IMR-90 (cell line): ENCODE data around the gene C6orf89. TPM values are rescaled to one million over a fixed set of nuclear protein-coding genes. Genes with fewer than 3 reads are reported as not detected.

Experiments used
- ATAC-seq: fragments of 200-7000 bp; cut with Tn5 transposase; 2 replicates; pipeline ENCODE4 v1.9.1; 2020; ENCODE audit warnings: low read depth, mild to moderate bottlenecking, moderate library complexity
- BruUV-seq: library from RNA; stranded (reverse); fragments of 400-500 nt; replicated peaks from 2 replicates; lab custom pipeline; 2021; lab: Mats Ljungman, UMichigan
- CTCF ChIA-PET: fragments of 300-600 bp; formaldehyde crosslinking; extraction: SDS; loops from one replicate; lab custom pipeline; 2021; ENCODE audit warnings: antibody characterized with exemption; lab: Yijun Ruan, JAX
- POLR2A ChIA-PET: fragments of 300-600 bp; sonication (Branson Sonifier 250); formaldehyde crosslinking; loops from one replicate; lab custom pipeline; 2022; ENCODE audit warnings: antibody characterized with exemption; ENCODE audit not compliant: unreplicated experiment; lab: Charles Lee
- DNase-seq: peaks from one replicate; pipeline ENCODE4 v3.0.0; 2013
- H2AFZ ChIP-seq: replicated peaks from 2 replicates; pipeline ENCODE3; 2013; ENCODE audit warnings: low read length, mild to moderate bottlenecking; ENCODE audit not compliant: poor library complexity
- H2AK5ac ChIP-seq: 2 replicates; pipeline ENCODE4 v1.6.1; 2013; ENCODE audit warnings: low read depth, low read length, inconsistent platforms
- H2AK9ac ChIP-seq: replicated peaks from 2 replicates; pipeline ENCODE3; 2013; ENCODE audit warnings: mild to moderate bottlenecking, low read depth, low read length, moderate library complexity; ENCODE audit not compliant: poor library complexity
- H2BK120ac ChIP-seq: 2 replicates; pipeline ENCODE4 v1.6.1; 2013; ENCODE audit warnings: low read depth, low read length, inconsistent platforms
- H2BK15ac ChIP-seq: 3 replicates; pipeline ENCODE4 v1.6.1; 2013; ENCODE audit warnings: low read depth, low read length, inconsistent platforms
- H2BK20ac ChIP-seq: 2 replicates; pipeline ENCODE4 v1.6.1; 2013; ENCODE audit warnings: low read depth, mild to moderate bottlenecking, inconsistent platforms, low read length, moderate library complexity
- H2BK5ac ChIP-seq: 2 replicates; pipeline ENCODE4 v1.6.1; 2013; ENCODE audit warnings: mild to moderate bottlenecking, low read depth, low read length, inconsistent platforms; ENCODE audit not compliant: poor library complexity, severe bottlenecking
- H3K14ac ChIP-seq: replicated peaks from 2 replicates; pipeline ENCODE4 v1.6.1; 2013; ENCODE audit warnings: low read depth, low read length, inconsistent platforms
- H3K18ac ChIP-seq: 2 replicates; pipeline ENCODE4 v1.6.1; 2013; ENCODE audit warnings: low read depth, low read length, control low read depth
- H3K23ac ChIP-seq: 2 replicates; pipeline ENCODE4 v1.6.1; 2013; ENCODE audit warnings: low read depth, low read length, inconsistent platforms
- H3K27ac ChIP-seq: 2 replicates; pipeline ENCODE4 v1.5.1; 2013; ENCODE audit warnings: mild to moderate bottlenecking, control low read depth, low read length; ENCODE audit not compliant: insufficient read depth
- H3K27me3 ChIP-seq: 2 replicates; pipeline ENCODE4 v1.6.1; 2013; ENCODE audit warnings: low read length; ENCODE audit not compliant: control insufficient read depth, insufficient read depth
- H3K36me3 ChIP-seq: 2 replicates; pipeline ENCODE4 v1.6.1; 2013; ENCODE audit warnings: low read length, mixed read lengths; ENCODE audit not compliant: control insufficient read depth, insufficient read depth
- H3K4ac ChIP-seq: 2 replicates; pipeline ENCODE4 v1.6.1; 2013; ENCODE audit warnings: low read depth, low read length, inconsistent platforms
- H3K4me1 ChIP-seq: 2 replicates; pipeline ENCODE4 v1.6.1; 2013; ENCODE audit warnings: low read length, mixed read lengths; ENCODE audit not compliant: control insufficient read depth, insufficient read depth
- H3K4me2 ChIP-seq: 2 replicates; pipeline ENCODE4 v1.6.1; 2013; ENCODE audit warnings: low read depth, mild to moderate bottlenecking, control low read depth, low read length, moderate library complexity
- H3K4me3 ChIP-seq: 2 replicates; pipeline ENCODE4 v1.5.1; 2013; ENCODE audit warnings: low read depth, mild to moderate bottlenecking, control low read depth, low read length, moderate library complexity; ENCODE audit not compliant: insufficient read depth
- H3K56ac ChIP-seq: 2 replicates; pipeline ENCODE4 v1.6.1; 2013; ENCODE audit warnings: low read length, inconsistent platforms; ENCODE audit not compliant: insufficient read depth; ENCODE audit errors: extremely low read depth
- H3K79me1 ChIP-seq, 2 experiments: 2 replicates each; pipeline ENCODE4 v1.6.1; 2013; ENCODE audit warnings: low read length in 2 of 2, inconsistent platforms in 1 of 2, low read depth in 1 of 2
- H3K9ac ChIP-seq: 2 replicates; pipeline ENCODE4 v1.6.1; 2013; ENCODE audit warnings: low read depth, low read length, control low read depth
- H3K9me1 ChIP-seq: 2 replicates; pipeline ENCODE4 v1.6.1; 2013; ENCODE audit warnings: low read length, inconsistent platforms; ENCODE audit not compliant: insufficient read depth
- H3K9me3 ChIP-seq: 2 replicates; pipeline ENCODE4 v1.6.1; 2013; ENCODE audit warnings: low read length; ENCODE audit not compliant: control insufficient read depth, insufficient read depth
- H4K20me1 ChIP-seq: 2 replicates; pipeline ENCODE4 v1.6.1; 2013; ENCODE audit warnings: low read length, inconsistent platforms; ENCODE audit not compliant: insufficient read depth
- H4K5ac ChIP-seq: 2 replicates; pipeline ENCODE4 v1.6.1; 2013; ENCODE audit warnings: mild to moderate bottlenecking, low read depth, low read length, control low read depth
- H4K8ac ChIP-seq, 2 experiments: 2 replicates each; pipeline ENCODE4 v1.6.1; 2013; ENCODE audit warnings: low read depth in 2 of 2, low read length in 2 of 2, control low read depth in 1 of 2, inconsistent platforms in 1 of 2
- H4K91ac ChIP-seq: 2 replicates; pipeline ENCODE4 v1.6.1; 2013; ENCODE audit warnings: low read depth, low read length, inconsistent platforms; ENCODE audit not compliant: insufficient read depth
- BHLHE40 ChIP-seq: fragments of 150-350 bp; IDR thresholded peaks from 2 replicates; pipeline ENCODE4 v1.6.1; 2016; ENCODE audit warnings: mild to moderate bottlenecking, low read depth, low read length
- CEBPB ChIP-seq: IDR thresholded peaks from 2 replicates; pipeline ENCODE4 v1.6.1; 2012; ENCODE audit warnings: low read depth, low read length, improper control_type of control experiment
- CHD1 ChIP-seq: IDR thresholded peaks from 2 replicates; pipeline ENCODE4 v1.6.1; 2012; ENCODE audit warnings: low read depth, low read length, improper control_type of control experiment
- CTCF ChIP-seq: conservative IDR thresholded peaks from 2 replicates; pipeline ENCODE4 v1.5.1; 2012; ENCODE audit warnings: mild to moderate bottlenecking, low read depth, low read length, improper control_type of control experiment
- FOS ChIP-seq: fragments of 150-350 bp; IDR thresholded peaks from 2 replicates; pipeline ENCODE4 v1.6.1; 2016; ENCODE audit warnings: low read depth, low read length
- MAFK ChIP-seq: IDR thresholded peaks from 2 replicates; pipeline ENCODE4 v1.6.1; 2012; ENCODE audit warnings: low read depth, low read length, improper control_type of control experiment
- MAZ ChIP-seq: IDR thresholded peaks from 2 replicates; pipeline ENCODE4 v1.6.1; 2012; ENCODE audit warnings: low read depth, mild to moderate bottlenecking, low read length, improper control_type of control experiment, moderate library complexity, borderline replicate concordance
- MXI1 ChIP-seq: IDR thresholded peaks from 2 replicates; pipeline ENCODE4 v1.6.1; 2012; ENCODE audit warnings: low read depth, mild to moderate bottlenecking, low read length, moderate library complexity, borderline replicate concordance
- NFE2L2 ChIP-seq: fragments of 150-350 bp; IDR thresholded peaks from 2 replicates; pipeline ENCODE4 v1.6.1; 2016; ENCODE audit warnings: low read depth, mild to moderate bottlenecking, low read length
- POLR2A ChIP-seq: IDR thresholded peaks from 2 replicates; pipeline ENCODE4 v1.6.1; 2012; ENCODE audit warnings: mild to moderate bottlenecking, low read depth, low read length
- RCOR1 ChIP-seq: IDR thresholded peaks from 2 replicates; pipeline ENCODE4 v1.6.1; 2012; ENCODE audit warnings: mild to moderate bottlenecking, low read length, improper control_type of control experiment; ENCODE audit not compliant: insufficient replicate concordance
- SMC3 ChIP-seq: fragments of 150-350 bp; IDR thresholded peaks from 2 replicates; pipeline ENCODE4 v1.6.1; 2016; ENCODE audit warnings: low read depth, mild to moderate bottlenecking, antibody characterized with exemption, low read length, moderate library complexity
- WGBS, 2 experiments: methylation state at CpG; one replicate each; pipeline versions ENCODE4 v1.1.5 to v1.1.7; 2013; ENCODE audit warnings: missing lambda C conversion rate in 2 of 2; ENCODE audit not compliant: insufficient read length in 1 of 2; ENCODE audit errors: extremely low coverage in 2 of 2; 5-methylcytosine and 5-hydroxymethylcytosine counted together
- dilution Hi-C: fragments of 300-500 bp; cut with HindIII; formaldehyde crosslinking; loops from one replicate; pipeline ENCODE4 v1.14.3; 2018; ENCODE audit warnings: low sequenced_read_pairs; ENCODE audit not compliant: unreplicated experiment
- in situ Hi-C: fragments of 300-500 bp; cut with MboI; formaldehyde crosslinking; loops from 3 replicates; pipeline ENCODE4 v1.14.3; 2019; ENCODE audit warnings: low sequenced_read_pairs, inconsistent platforms, mixed read lengths
- intact Hi-C: fragments of 100-400 bp; cut with micrococcal nuclease; formaldehyde crosslinking; loops from 2 replicates; pipeline ENCODE4 v1.10.0; 2022
- polyA plus RNA-seq, 3 experiments: library from polyadenylated mRNA; depleted of rRNA; stranded (reverse); fragments of >200 nt; gene quantifications; 2 replicates each; pipeline ENCODE4 v1.2.3, GENCODE V29; 2012; ENCODE audit warnings: low replicate concordance in 1 of 3
- total RNA-seq: library from RNA; depleted of rRNA; stranded (reverse); fragments of >200 nt; gene quantifications from 2 replicates; pipeline ENCODE4 v1.2.3, GENCODE V29; 2012

Gene C6orf89
- total and polyA plus RNA-seq, 2 of the 4 experiments (the other 2 are of a cell fraction), result 30.8 to 52.3 TPM

GRCh38 chr6:36926708-36927513, 41.2 kb downstream of the C6orf89 start:
- H3K23ac ChIP-seq, result 0 out of 2 replicates have a peak overlapping the region, but pooled peaks have one; percentile 11
- H3K9me3 ChIP-seq, result no peaks in the 10 kb centered on the region
- peaks cover 19% of the 10 kb centered on the region for H3K9me1 ChIP-seq
- H4K8ac ChIP-seq, result 0 out of 4 replicates have a peak overlapping the region, but pooled peaks of 1 of the 2 experiments have one; percentile 28
- in situ Hi-C loops, result no loop called here
- H3K4me1 ChIP-seq, result peaks cover 38% of the 10 kb centered on the region
- ChIA-PET CTCF (interaction anchor here (1.1 kb wide), 1 partner anchor 23 kb away, joined by 4 read pairs; no protein-coding TSS in a partner anchor), POLR2A (no interaction called here)
- peaks cover 13% of the 10 kb centered on the region for H3K36me3 ChIP-seq
- peak overlapping the region; percentile 28 for H4K91ac ChIP-seq
- H3K4me2 ChIP-seq, result peak overlapping the region; percentile 8; the same call in 1 of the 2 replicates
- no peak overlapping the region for H2BK15ac ChIP-seq
- peak overlapping the region; percentile 73; the same call in 1 of the 2 replicates for H2AK5ac ChIP-seq
- peak overlapping the region; percentile 60; the same call in 1 of the 2 replicates for H4K5ac ChIP-seq
- peak overlapping the region; percentile 44 for H2AK9ac ChIP-seq
- peak overlapping the region; percentile 26 for H2BK120ac ChIP-seq
- no peak overlapping the region for H3K4me3 ChIP-seq
- no peaks in the 10 kb centered on the region for H4K20me1 ChIP-seq
- H3K79me1 ChIP-seq, result peaks cover 0 to 3% of the 10 kb centered on the region in 2 experiments; a peak in 1 of 4 replicates
- no peak for TF ChIP-seq MAFK
- TF ChIP-seq CHD1, result no peak
- no peak for TF ChIP-seq RCOR1
- no peak for TF ChIP-seq POLR2A
- no peak for TF ChIP-seq MAZ
- no peak for TF ChIP-seq CTCF
- no peak for TF ChIP-seq BHLHE40
- TF ChIP-seq FOS, result no peak
- no peak for TF ChIP-seq NFE2L2
- TF ChIP-seq SMC3, result no peak
- TF ChIP-seq CEBPB, result no peak
- no peak for TF ChIP-seq MXI1
- H3K27me3 ChIP-seq, result no peaks in the 10 kb centered on the region
- dilution Hi-C loops, result no loop called here
- no TSS peak for BruUV-seq
- no peak for ATAC-seq
- 0 out of 2 replicates have a peak overlapping the region, but pooled peaks have one; percentile 9 for H2BK20ac ChIP-seq
- 0 out of 2 replicates have a peak overlapping the region, but pooled peaks have one; percentile 25 for H3K14ac ChIP-seq
- H3K4ac ChIP-seq, result peak overlapping the region; percentile 56
- intact Hi-C loops, result no loop called here
- H2AFZ ChIP-seq, result no peak overlapping the region
- H3K27ac ChIP-seq, result no peak overlapping the region
- no peak overlapping the region for H3K56ac ChIP-seq
- H3K9ac ChIP-seq, result no peak overlapping the region
- no peak for DNase-seq
- WGBS, 2 experiments, result 64% methylated on average over 4 of the region's 10 CpGs; no CpG with 5 or more reads in 1 of the 2 experiments
- H3K18ac ChIP-seq, result peak overlapping the region; percentile 29; the same call in 1 of the 2 replicates
- peak overlapping the region; percentile 32 for H2BK5ac ChIP-seq
